HepG2 (cell line): ENCODE measurements around the gene BICRAL. TPM values are rescaled to one million over a fixed set of nuclear protein-coding genes. Genes with fewer than 3 reads are reported as not detected.

Experiments
- ATAC-seq: fragments of 200-7000 bp; cut with Tn5 transposase; 3 replicates; pipeline ENCODE4 v1.9.1; 2020; ENCODE audit warnings: mild to moderate bottlenecking, moderate library complexity
- BruUV-seq: library from RNA; stranded (reverse); fragments of 400-500 nt; replicated peaks from 2 replicates; lab custom pipeline; 2021; lab: Mats Ljungman, UMichigan
- CTCF ChIA-PET: fragments of 300-600 bp; formaldehyde crosslinking; extraction: SDS; loops from one replicate; lab custom pipeline; 2021; ENCODE audit warnings: low total read pairs, inconsistent platforms, low intra/inter-chr PET ratio; lab: Yijun Ruan, JAX
- POLR2A ChIA-PET: fragments of 350-600 bp; sonication (Branson Sonifier 250); formaldehyde crosslinking; loops from one replicate; lab custom pipeline; 2020; ENCODE audit warnings: antibody characterized with exemption, inconsistent platforms; lab: Yijun Ruan, JAX
- DNase-seq: peaks from one replicate; pipeline ENCODE4 v3.0.0-alpha.2; 2015; ENCODE audit warnings: low spot score
- FAIRE-seq: peaks from 3 replicates; lab custom pipeline; 2011; peaks lifted over from hg19 to GRCh38; lab: Jason Lieb, UNC
- H2AFZ ChIP-seq: one replicate; pipeline ENCODE4 v1.6.1; 2011; ENCODE audit warnings: low read length, inconsistent platforms
- H3K27ac ChIP-seq: fragments of 300-600 bp; 3 replicates; pipeline ENCODE4 v1.8.0; 2011; ENCODE audit warnings: mixed run types, mild to moderate bottlenecking, mixed read lengths, low read length, inconsistent platforms; ENCODE audit not compliant: insufficient read depth; ENCODE audit errors: extremely low read length
- H3K27me3 ChIP-seq, 2 experiments: fragments of 200-600 bp in 1 of 2; 2 replicates in 1 of 2; 3 replicates in 1 of 2; pipeline versions ENCODE4 v1.6.0 to v1.8.0; 2011; ENCODE audit warnings: low read length in 2 of 2, mild to moderate bottlenecking in 2 of 2, moderate library complexity in 2 of 2, inconsistent platforms in 1 of 2; ENCODE audit not compliant: insufficient read depth in 2 of 2, control insufficient read depth in 1 of 2
- H3K36me3 ChIP-seq, 2 experiments: fragments of 200-600 bp in 1 of 2; replicated peaks in 1 of 2; 2 replicates in 1 of 2; 3 replicates in 1 of 2; pipeline versions ENCODE4 v1.5.1 to v1.8.0; 2011; ENCODE audit warnings: low read length in 2 of 2, inconsistent platforms in 1 of 2; ENCODE audit not compliant: insufficient read depth in 2 of 2, control insufficient read depth in 1 of 2
- H3K4me1 ChIP-seq: 2 replicates; pipeline ENCODE4 v1.5.1; 2012; ENCODE audit warnings: low read length, inconsistent platforms; ENCODE audit not compliant: insufficient read depth
- H3K4me2 ChIP-seq: 2 replicates; pipeline ENCODE4 v1.6.0; 2011; ENCODE audit warnings: low read depth, low read length, inconsistent platforms
- H3K4me3 ChIP-seq, 3 experiments: fragments of 200-600 bp in 1 of 3; sonication (generic), shearing (Covaris generic) in 1 of 3; replicated peaks in 1 of 3; 2 replicates each; pipeline ENCODE4 v1.5.1; 2011 to 2016; ENCODE audit warnings: low read length in 3 of 3, inconsistent platforms in 2 of 3, low read depth in 2 of 3, mild to moderate bottlenecking in 2 of 3, control low read depth in 1 of 3, mixed read lengths in 1 of 3; ENCODE audit not compliant: insufficient read depth in 1 of 3
- H3K79me2 ChIP-seq: one replicate; pipeline ENCODE4 v1.6.1; 2011; ENCODE audit warnings: low read length, inconsistent platforms; ENCODE audit not compliant: insufficient read depth
- H3K9ac ChIP-seq: 2 replicates; pipeline ENCODE4 v1.6.0; 2011; ENCODE audit warnings: mild to moderate bottlenecking, low read depth, low read length, inconsistent platforms; ENCODE audit not compliant: insufficient read depth
- H3K9me3 ChIP-seq: 2 replicates; pipeline ENCODE4 v1.5.1; 2012; ENCODE audit warnings: mild to moderate bottlenecking, low read length
- H4K20me1 ChIP-seq: 2 replicates; pipeline ENCODE4 v1.6.0; 2011; ENCODE audit warnings: inconsistent platforms, mild to moderate bottlenecking, low read length, moderate library complexity; ENCODE audit not compliant: insufficient read depth
- JDP2 ChIP-seq: sonication (generic); formaldehyde crosslinking; IDR thresholded peaks from 2 replicates; pipeline ENCODE4 v1.8.1; 2022; ENCODE audit warnings: missing genetic modification reagents, borderline replicate concordance
- KDM1A ChIP-seq: IDR thresholded peaks from 2 replicates; pipeline ENCODE4 v1.6.1; 2016; ENCODE audit warnings: missing compliant biosample characterization
- NCOR1 ChIP-seq: fragments of 200-600 bp; sonication (generic); IDR thresholded peaks from 2 replicates; pipeline ENCODE4 v1.7.0; 2017; ENCODE audit warnings: antibody characterized with exemption, low read length, borderline replicate concordance
- SATB2 ChIP-seq: sonication (generic); formaldehyde crosslinking; IDR thresholded peaks from 2 replicates; pipeline ENCODE4 v1.5.0; 2020; ENCODE audit warnings: missing genetic modification reagents
- SMARCE1 ChIP-seq: fragments of 450-650 bp; IDR thresholded peaks from 2 replicates; pipeline ENCODE4 v1.6.1; 2017; ENCODE audit warnings: borderline replicate concordance
- TOPORS ChIP-seq: sonication (generic); formaldehyde crosslinking; IDR thresholded peaks from 2 replicates; pipeline ENCODE4 v1.8.0; 2023; ENCODE audit warnings: mild to moderate bottlenecking, missing genetic modification reagents
- XRCC5 ChIP-seq: fragments of 200-400 bp; formaldehyde crosslinking; optimal IDR thresholded peaks from 2 replicates; pipeline ENCODE3; 2017; ENCODE audit warnings: mild to moderate bottlenecking, low read length
- ZNF382 ChIP-seq: sonication (generic); formaldehyde crosslinking; IDR thresholded peaks from 2 replicates; pipeline ENCODE4 v1.5.0; 2020; ENCODE audit warnings: missing genetic modification reagents, mild to moderate bottlenecking, borderline replicate concordance
- WGBS: methylation state at CpG from one replicate; pipeline ENCODE4 v1.1.6; 2017; ENCODE audit warnings: low lambda C conversion rate; 5-methylcytosine and 5-hydroxymethylcytosine counted together
- in situ Hi-C: cut with HindIII; loops from 2 replicates; pipeline ENCODE4 v1.10.0; 2017; ENCODE audit warnings: low pct_unique_long_range_greater_than_20kb; ENCODE audit not compliant: extremely low pct_ligation_motif_present
- intact Hi-C: fragments of 100-400 bp; cut with micrococcal nuclease; formaldehyde crosslinking; loops from one replicate; pipeline ENCODE4 v1.10.0; 2022; ENCODE audit not compliant: unreplicated experiment
- polyA plus RNA-seq, 8 experiments: library from polyadenylated mRNA; depleted of rRNA in 3 of 8; stranded (reverse) in 7 of 8; unstranded in 1 of 8; fragments of >200 nt; fragmentation: Illumina TruSeq in 4 of 8; extraction: Trizol in 4 of 8; gene quantifications; 2 replicates each; pipeline versions ENCODE4 v1.2.1 to v1.2.3, GENCODE V29; 2011 to 2016; ENCODE audit warnings: low read depth in 4 of 8, missing spikeins in 1 of 8, mixed read lengths in 1 of 8; ENCODE audit not compliant: insufficient read depth in 1 of 8
- total RNA-seq, 5 experiments: library from RNA; depleted of rRNA; stranded (reverse); fragments of >200 nt; fragmentation: Illumina TruSeq; extraction: Trizol; gene quantifications; 2 replicates each; pipeline ENCODE4 v1.2.3, GENCODE V29; 2016; ENCODE audit warnings: low read depth in 1 of 5
- TF ChIP-seq, protein P1 (sequence below): sonication (generic); formaldehyde crosslinking; IDR thresholded peaks from 2 replicates; pipeline ENCODE4 v1.5.1; 2020; ENCODE audit warnings: mild to moderate bottlenecking, missing genetic modification reagents
- TF ChIP-seq, protein P2 (sequence below): sonication (generic); formaldehyde crosslinking; IDR thresholded peaks from 2 replicates; pipeline ENCODE4 v1.4.0; 2020; ENCODE audit warnings: missing genetic modification reagents

Gene BICRAL
- total and polyA plus RNA-seq, 2 of the 13 experiments (the other 11 are each of a cell fraction or from before 2014, with no cell fraction given): 5.0 to 13.5 TPM

DNA sequence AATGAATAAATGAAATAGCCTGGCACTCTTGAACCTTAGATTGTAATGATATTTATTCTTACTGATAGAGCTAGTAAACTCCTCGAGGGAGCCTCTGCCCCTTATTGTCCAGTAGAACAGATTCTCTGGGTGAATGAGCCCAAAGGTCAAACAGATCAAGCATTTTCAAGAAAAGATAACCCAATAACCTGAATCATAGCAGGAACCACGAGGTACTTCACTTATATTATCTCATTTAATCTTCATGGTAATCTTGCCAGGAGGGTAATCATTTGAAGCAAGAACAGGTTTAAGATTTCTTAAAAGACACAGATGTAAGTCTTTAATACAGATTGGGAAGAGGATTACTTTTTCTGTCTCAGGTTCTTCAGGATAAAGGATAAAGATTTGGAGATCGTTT lies 18.9 kb upstream of the BICRAL start:
- CTCF ChIA-PET: no interaction called here
- intact Hi-C loops: no loop called here
- 65% methylated on average over 3 of the region's 3 CpGs for WGBS

DNA sequence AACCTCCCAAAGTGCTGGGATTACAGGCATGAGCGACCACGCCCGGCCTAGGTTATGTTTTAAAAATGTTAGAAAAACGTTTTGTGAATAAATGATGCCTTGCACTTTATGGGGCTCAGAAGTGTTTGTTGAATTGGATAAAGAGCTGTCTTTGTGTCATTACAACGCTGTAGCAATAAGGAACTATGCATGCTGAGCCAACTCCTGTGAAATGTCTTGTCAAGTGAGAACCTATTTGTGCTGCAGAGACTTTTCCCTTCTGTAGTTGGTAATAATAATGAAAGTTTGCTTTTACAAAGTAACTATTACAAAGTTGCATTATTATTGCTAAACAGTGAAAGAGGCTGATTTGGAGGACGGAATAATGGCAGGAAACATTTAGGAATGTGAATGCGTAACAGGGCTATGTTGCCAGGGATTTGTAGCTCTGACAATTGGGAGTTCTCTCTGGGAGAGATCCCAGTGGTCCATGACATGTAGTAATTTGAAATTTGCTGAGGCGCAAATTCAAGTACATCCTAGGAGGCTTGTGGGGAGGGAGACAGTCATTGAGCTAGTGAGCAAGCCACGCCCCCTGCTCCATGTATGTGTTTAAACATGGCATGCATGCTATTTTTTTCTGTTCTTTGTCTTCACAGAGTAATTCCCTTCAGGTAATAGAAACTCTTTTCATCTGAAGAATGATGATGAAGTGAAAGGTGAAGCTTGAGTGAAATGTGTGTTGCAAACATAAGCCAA lies 16.8 kb upstream of the BICRAL start:
- ChIA-PET POLR2A (interaction anchor here (1.0 to 1.8 kb wide), 2 partner anchors 17 to 19 kb away, joined by 3 to 9 read pairs; partner anchors contain the start of gene TBCC), CTCF (no interaction called here)
- in situ Hi-C loops (no loop called here), intact Hi-C loops (no loop called here)
- TF ChIP-seq KDM1A (CRISPR knock-in tag): no peak
- no peak for TF ChIP-seq SMARCE1
- TF ChIP-seq TOPORS (CRISPR knock-in tag): no peak
- no peak for TF ChIP-seq ZNF382
- TF ChIP-seq JDP2 (CRISPR knock-in tag): no peak
- no peak for TF ChIP-seq XRCC5
- TF ChIP-seq NCOR1: no peak
- TF ChIP-seq, protein P1, sequence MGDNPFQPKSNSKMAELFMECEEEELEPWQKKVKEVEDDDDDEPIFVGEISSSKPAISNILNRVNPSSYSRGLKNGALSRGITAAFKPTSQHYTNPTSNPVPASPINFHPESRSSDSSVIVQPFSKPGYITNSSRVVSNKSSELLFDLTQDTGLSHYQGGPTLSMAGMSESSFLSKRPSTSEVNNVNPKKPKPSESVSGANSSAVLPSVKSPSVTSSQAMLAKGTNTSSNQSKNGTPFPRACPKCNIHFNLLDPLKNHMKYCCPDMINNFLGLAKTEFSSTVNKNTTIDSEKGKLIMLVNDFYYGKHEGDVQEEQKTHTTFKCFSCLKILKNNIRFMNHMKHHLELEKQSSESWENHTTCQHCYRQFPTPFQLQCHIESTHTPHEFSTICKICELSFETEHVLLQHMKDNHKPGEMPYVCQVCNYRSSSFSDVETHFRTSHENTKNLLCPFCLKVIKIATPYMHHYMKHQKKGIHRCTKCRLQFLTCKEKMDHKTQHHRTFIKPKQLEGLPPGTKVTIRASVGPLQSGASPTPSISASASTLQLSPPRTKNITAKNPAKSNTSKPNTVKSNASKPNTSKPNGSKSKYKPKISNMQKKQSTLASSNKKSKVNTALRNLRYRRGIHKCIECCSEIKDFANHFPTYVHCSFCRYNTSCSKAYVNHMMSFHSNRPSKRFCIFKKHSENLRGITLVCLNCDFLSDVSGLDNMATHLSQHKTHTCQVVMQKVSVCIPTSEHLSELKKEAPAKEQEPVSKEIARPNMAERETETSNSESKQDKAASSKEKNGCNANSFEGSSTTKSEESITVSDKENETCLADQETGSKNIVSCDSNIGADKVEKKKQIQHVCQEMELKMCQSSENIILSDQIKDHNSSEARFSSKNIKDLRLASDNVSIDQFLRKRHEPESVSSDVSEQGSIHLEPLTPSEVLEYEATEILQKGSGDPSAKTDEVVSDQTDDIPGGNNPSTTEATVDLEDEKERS (CRISPR knock-in tag): no peak
- TF ChIP-seq, protein P2, sequence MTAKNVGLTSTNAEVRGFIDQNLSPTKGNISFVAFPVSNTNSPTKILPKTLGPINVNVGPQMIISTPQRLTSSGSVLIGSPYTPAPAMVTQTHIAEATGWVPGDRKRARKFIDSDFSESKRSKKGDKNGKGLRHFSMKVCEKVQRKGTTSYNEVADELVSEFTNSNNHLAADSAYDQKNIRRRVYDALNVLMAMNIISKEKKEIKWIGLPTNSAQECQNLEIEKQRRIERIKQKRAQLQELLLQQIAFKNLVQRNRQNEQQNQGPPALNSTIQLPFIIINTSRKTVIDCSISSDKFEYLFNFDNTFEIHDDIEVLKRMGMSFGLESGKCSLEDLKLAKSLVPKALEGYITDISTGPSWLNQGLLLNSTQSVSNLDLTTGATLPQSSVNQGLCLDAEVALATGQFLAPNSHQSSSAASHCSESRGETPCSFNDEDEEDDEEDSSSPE (CRISPR knock-in tag): no peak
- no peaks in the 10 kb centered on the region; a peak in 1 of 5 replicates for H3K36me3 ChIP-seq
- H3K4me2 ChIP-seq: no peak overlapping the region
- DNase-seq (no peak), FAIRE-seq (no peak), ATAC-seq (no peak)
- H3K27me3 ChIP-seq: no peaks in the 10 kb centered on the region
- H2AFZ ChIP-seq: no peak overlapping the region
- no peak overlapping the region for H3K4me3 ChIP-seq
- H3K9me3 ChIP-seq: no peaks in the 10 kb centered on the region
- H4K20me1 ChIP-seq: no peaks in the 10 kb centered on the region
- 92% methylated on average over 9 of the region's 9 CpGs for WGBS
- no TSS peak for BruUV-seq
- H3K79me2 ChIP-seq: no peaks in the 10 kb centered on the region
- H3K27ac ChIP-seq: no peak overlapping the region
- H3K4me1 ChIP-seq: no peaks in the 10 kb centered on the region
- H3K9ac ChIP-seq: no peak overlapping the region

More for the DNA sequence above, 18.9 kb upstream of the BICRAL start:
- FAIRE-seq (no peak), ATAC-seq (no peak), DNase-seq (no peak)
- no TSS peak for BruUV-seq
- no peak overlapping the region for H3K4me3 ChIP-seq
- no peaks in the 10 kb centered on the region for H3K4me1 ChIP-seq
- POLR2A ChIA-PET: interaction anchor here (3.0 kb wide), 1 partner anchor 17 kb away, joined by 14 read pairs; the partner anchor contains the start of gene TBCC
- no peak overlapping the region for H3K27ac ChIP-seq
- peaks cover 4 to 5% of the 10 kb centered on the region in 2 experiments; a peak in 3 of 5 replicates for H3K36me3 ChIP-seq
- no peak overlapping the region for H2AFZ ChIP-seq
- H3K27me3 ChIP-seq: no peaks in the 10 kb centered on the region
- no peaks in the 10 kb centered on the region for H3K79me2 ChIP-seq
- H3K9me3 ChIP-seq: no peaks in the 10 kb centered on the region
- no peak overlapping the region for H3K9ac ChIP-seq
- H4K20me1 ChIP-seq: no peaks in the 10 kb centered on the region
- in situ Hi-C loops: no loop called here
- no peak for TF ChIP-seq SATB2
- no peak overlapping the region for H3K4me2 ChIP-seq
